SK-N-SH (cell line): Measurements from ENCODE around the gene MYH11. TPM values are rescaled to one million over a fixed set of nuclear protein-coding genes. Genes with fewer than 3 reads are reported as not detected.

Source experiments
- CTCF ChIA-PET: fragments of 300-600, 350-600 bp; formaldehyde crosslinking; extraction: SDS; loops from one replicate; lab custom pipeline; 2021; lab: Yijun Ruan, JAX
- POLR2A ChIA-PET: fragments of 350-600 bp; sonication (Branson Sonifier 250); formaldehyde crosslinking; extraction: SDS; loops from one replicate; lab custom pipeline; 2020; ENCODE audit warnings: antibody characterized with exemption, inconsistent platforms; lab: Yijun Ruan, JAX
- DNase-seq: peaks from one replicate; pipeline ENCODE4 v3.0.0; 2012
- H2AFZ ChIP-seq: fragments of 200-600 bp; sonication (generic); 2 replicates; pipeline ENCODE4 v1.8.1; 2016; ENCODE audit warnings: antibody characterized with exemption, mild to moderate bottlenecking, low read depth
- H3F3A ChIP-seq: fragments of 200-600 bp; sonication (generic); replicated peaks from 2 replicates; pipeline ENCODE3; 2016; ENCODE audit warnings: antibody characterized with exemption, mild to moderate bottlenecking; ENCODE audit not compliant: insufficient read depth
- H3K27ac ChIP-seq, 2 experiments: fragments of 200-500 bp in 1 of 2; fragments of 200-600 bp in 1 of 2; sonication (Bioruptor generic) in 1 of 2; sonication (generic), shearing (Covaris generic) in 1 of 2; 2 replicates each; pipeline versions ENCODE4 v1.5.1 to v1.6.1; 2014 to 2016; ENCODE audit warnings: low read depth in 2 of 2, inconsistent platforms in 1 of 2, low read length in 1 of 2, mild to moderate bottlenecking in 1 of 2, mixed read lengths in 1 of 2
- H3K27me3 ChIP-seq: fragments of 200-600 bp; sonication (generic), shearing (Covaris generic); 2 replicates; pipeline ENCODE4 v1.6.1; 2016; ENCODE audit warnings: mixed run types; ENCODE audit not compliant: insufficient read depth
- H3K36me3 ChIP-seq, 2 experiments: fragments of 200-500 bp in 1 of 2; fragments of 200-600 bp in 1 of 2; sonication (Bioruptor generic) in 1 of 2; sonication (generic) in 1 of 2; replicated peaks in 1 of 2; 2 replicates each; pipeline versions ENCODE3 to v1.5.1; 2014 to 2016; ENCODE audit warnings: low read length in 1 of 2, mild to moderate bottlenecking in 1 of 2; ENCODE audit not compliant: insufficient read depth in 2 of 2, control insufficient read depth in 1 of 2
- H3K4me1 ChIP-seq, 2 experiments: fragments of 200-500 bp in 1 of 2; fragments of 200-600 bp in 1 of 2; sonication (Bioruptor generic) in 1 of 2; sonication (generic), shearing (Covaris generic) in 1 of 2; 2 replicates each; pipeline versions ENCODE4 v1.5.1 to v1.6.1; 2014 to 2016; ENCODE audit warnings: low read depth in 1 of 2, low read length in 1 of 2, mixed run types in 1 of 2; ENCODE audit not compliant: insufficient read depth in 2 of 2, control insufficient read depth in 1 of 2
- H3K4me2 ChIP-seq: fragments of 200-600 bp; sonication (generic), shearing (Covaris generic); 2 replicates; pipeline ENCODE4 v1.6.1; 2017; ENCODE audit warnings: mixed run types
- H3K4me3 ChIP-seq, 2 experiments: fragments of 200-500 bp in 1 of 2; fragments of 200-600 bp in 1 of 2; sonication (Bioruptor generic) in 1 of 2; sonication (generic), shearing (Covaris generic) in 1 of 2; 2 replicates each; pipeline versions ENCODE4 v1.5.1 to v1.8.1; 2014 to 2016; ENCODE audit warnings: low read depth in 2 of 2, inconsistent platforms in 1 of 2, low read length in 1 of 2, mild to moderate bottlenecking in 1 of 2, mixed read lengths in 1 of 2, moderate library complexity in 1 of 2
- H3K79me2 ChIP-seq: fragments of 200-600 bp; sonication (generic); 2 replicates; pipeline ENCODE4 v1.8.1; 2017; ENCODE audit warnings: mild to moderate bottlenecking; ENCODE audit not compliant: insufficient read depth
- H3K9ac ChIP-seq: fragments of 200-600 bp; sonication (generic); 2 replicates; pipeline ENCODE4 v1.6.1; 2017; ENCODE audit warnings: mixed run types
- H3K9me2 ChIP-seq: fragments of 200-600 bp; sonication (generic); 2 replicates; pipeline ENCODE4 v1.6.1; 2017; ENCODE audit warnings: mixed run types
- H3K9me3 ChIP-seq: fragments of 200-600 bp; sonication (generic); 2 replicates; pipeline ENCODE4 v1.6.1; 2017; ENCODE audit warnings: mixed run types, mild to moderate bottlenecking, moderate library complexity
- H4K20me1 ChIP-seq: fragments of 200-600 bp; sonication (generic); 2 replicates; pipeline ENCODE4 v1.6.1; 2017; ENCODE audit warnings: mild to moderate bottlenecking, mixed run types; ENCODE audit not compliant: insufficient read depth
- CHD2 ChIP-seq: fragments of 150-350 bp; IDR thresholded peaks from 2 replicates; pipeline ENCODE4 v1.6.1; 2018; ENCODE audit warnings: low read length; ENCODE audit not compliant: partially characterized antibody
- EP300 ChIP-seq, 2 experiments: IDR thresholded peaks; 2 replicates each; pipeline versions ENCODE4 v1.4.0 to v1.6.1; 2012; ENCODE audit warnings: borderline replicate concordance in 1 of 2, low read depth in 1 of 2, low read length in 1 of 2
- EZH2phosphoT487 ChIP-seq: fragments of 200-600 bp; sonication (generic); IDR thresholded peaks from 2 replicates; pipeline ENCODE4 v1.6.1; 2017; ENCODE audit warnings: low read depth, mixed run types, mild to moderate bottlenecking, antibody characterized with exemption, moderate library complexity, borderline replicate concordance
- FOXJ3 ChIP-seq: sonication (generic); formaldehyde crosslinking; IDR thresholded peaks from 2 replicates; pipeline ENCODE4 v1.5.1; 2020; ENCODE audit warnings: mild to moderate bottlenecking, missing genetic modification reagents
- IRF3 ChIP-seq: fragments of 150-350 bp; IDR thresholded peaks from 2 replicates; pipeline ENCODE4 v1.6.1; 2016; ENCODE audit warnings: mild to moderate bottlenecking, low read depth, low read length
- JUND ChIP-seq: IDR thresholded peaks from 2 replicates; pipeline ENCODE4 v1.4.0; 2012
- MXI1 ChIP-seq: IDR thresholded peaks from 2 replicates; pipeline ENCODE4 v1.6.1; 2012; ENCODE audit warnings: mild to moderate bottlenecking, low read depth, low read length, improper control_type of control experiment
- NRF1 ChIP-seq: IDR thresholded peaks from 2 replicates; pipeline ENCODE4 v1.6.1; 2012; ENCODE audit warnings: low read depth, mild to moderate bottlenecking, low read length
- POLR2AphosphoS5 ChIP-seq: IDR thresholded peaks from 2 replicates; pipeline ENCODE4 v1.6.1; 2012; ENCODE audit warnings: low read depth, low read length
- RCOR1 ChIP-seq: fragments of 150-350 bp; IDR thresholded peaks from 2 replicates; pipeline ENCODE4 v1.6.1; 2017; ENCODE audit warnings: antibody characterized with exemption, low read length
- RFX5 ChIP-seq: IDR thresholded peaks from 2 replicates; pipeline ENCODE4 v1.6.1; 2012; ENCODE audit warnings: mild to moderate bottlenecking, improper control_type of control experiment, low read length
- RXRA ChIP-seq: IDR thresholded peaks from 2 replicates; pipeline ENCODE4 v1.4.0; 2012; ENCODE audit warnings: low read depth, mild to moderate bottlenecking, borderline replicate concordance
- SMC3 ChIP-seq: IDR thresholded peaks from 2 replicates; pipeline ENCODE4 v1.6.1; 2012; ENCODE audit warnings: low read depth, low read length, improper control_type of control experiment
- TCF12 ChIP-seq: IDR thresholded peaks from 2 replicates; pipeline ENCODE4 v1.4.0; 2012
- TEAD4 ChIP-seq: IDR thresholded peaks from 2 replicates; pipeline ENCODE4 v1.4.0; 2012; ENCODE audit warnings: mild to moderate bottlenecking, borderline replicate concordance; ENCODE audit not compliant: insufficient read depth
- YY1 ChIP-seq: IDR thresholded peaks from 2 replicates; pipeline ENCODE4 v1.4.0; 2012; ENCODE audit warnings: low read depth, mild to moderate bottlenecking
- WGBS: methylation state at CpG from one replicate; pipeline ENCODE4 v1.1.6; 2017; ENCODE audit warnings: low lambda C conversion rate; 5-methylcytosine and 5-hydroxymethylcytosine counted together
- polyA plus RNA-seq, 3 experiments: library from polyadenylated mRNA; depleted of rRNA; stranded (reverse); fragments of >200 nt; gene quantifications; 2 replicates each; pipeline ENCODE4 v1.2.3, GENCODE V29; 2012
- TF ChIP-seq, protein P1 (sequence below): fragments of 200-600 bp; sonication (generic); IDR thresholded peaks from 2 replicates; pipeline ENCODE4 v1.6.1; 2017; ENCODE audit warnings: antibody characterized with exemption, mild to moderate bottlenecking, moderate library complexity
- TF ChIP-seq, protein P2 (sequence below): fragments of 150-350 bp; IDR thresholded peaks from 2 replicates; pipeline ENCODE4 v1.6.1; 2017; ENCODE audit warnings: antibody characterized with exemption, low read length, low read depth, borderline replicate concordance

MYH11 gene
- polyA plus RNA-seq, 1 of the 3 experiments (the other 2 are of a cell fraction) = 0.02 TPM

- POLR2A ChIA-PET = no interaction called here
- no peak overlapping the region for H2AFZ ChIP-seq
- H3F3A ChIP-seq = peaks cover 2% of the 10 kb centered on the region
- H3K4me1 ChIP-seq = peaks cover 5 to 7% of the 10 kb centered on the region in 2 experiments; a peak in 2 of 4 replicates
- no peaks in the 10 kb centered on the region for H3K9me2 ChIP-seq
- TF ChIP-seq TEAD4 (no peak), POLR2AphosphoS5 (no peak), RFX5 (no peak), RCOR1 (no peak), MXI1 (no peak), IRF3 (no peak), EP300 (IDR thresholded peaks at IDR 0.05; ENCODE audit: borderline replicate concordance in 1 of 2, low read depth in 1 of 2, low read length in 1 of 2) (no peak), NRF1 (no peak), FOXJ3 (CRISPR knock-in tag) (no peak), TCF12 (no peak), CHD2 (no peak), RXRA (no peak)
- TF ChIP-seq, protein P1, sequence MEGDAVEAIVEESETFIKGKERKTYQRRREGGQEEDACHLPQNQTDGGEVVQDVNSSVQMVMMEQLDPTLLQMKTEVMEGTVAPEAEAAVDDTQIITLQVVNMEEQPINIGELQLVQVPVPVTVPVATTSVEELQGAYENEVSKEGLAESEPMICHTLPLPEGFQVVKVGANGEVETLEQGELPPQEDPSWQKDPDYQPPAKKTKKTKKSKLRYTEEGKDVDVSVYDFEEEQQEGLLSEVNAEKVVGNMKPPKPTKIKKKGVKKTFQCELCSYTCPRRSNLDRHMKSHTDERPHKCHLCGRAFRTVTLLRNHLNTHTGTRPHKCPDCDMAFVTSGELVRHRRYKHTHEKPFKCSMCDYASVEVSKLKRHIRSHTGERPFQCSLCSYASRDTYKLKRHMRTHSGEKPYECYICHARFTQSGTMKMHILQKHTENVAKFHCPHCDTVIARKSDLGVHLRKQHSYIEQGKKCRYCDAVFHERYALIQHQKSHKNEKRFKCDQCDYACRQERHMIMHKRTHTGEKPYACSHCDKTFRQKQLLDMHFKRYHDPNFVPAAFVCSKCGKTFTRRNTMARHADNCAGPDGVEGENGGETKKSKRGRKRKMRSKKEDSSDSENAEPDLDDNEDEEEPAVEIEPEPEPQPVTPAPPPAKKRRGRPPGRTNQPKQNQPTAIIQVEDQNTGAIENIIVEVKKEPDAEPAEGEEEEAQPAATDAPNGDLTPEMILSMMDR = no peak
- H3K27ac ChIP-seq = no peak overlapping the region
- H4K20me1 ChIP-seq = no peaks in the 10 kb centered on the region
- H3K36me3 ChIP-seq = peaks cover 7 to 20% of the 10 kb centered on the region in 2 experiments
- CTCF ChIA-PET = interaction anchor here (1.0 kb wide), 1 partner anchor 11 kb away, joined by 5 read pairs; no protein-coding TSS in a partner anchor
- 14% methylated on average over 1 of the region's 1 CpG for WGBS
- H3K9ac ChIP-seq = no peak overlapping the region
- no peak overlapping the region for H3K4me3 ChIP-seq
- no peak for DNase-seq
- H3K79me2 ChIP-seq = peaks cover 70% of the 10 kb centered on the region
- no peaks in the 10 kb centered on the region for H3K9me3 ChIP-seq
- no peaks in the 10 kb centered on the region for H3K27me3 ChIP-seq
- peak overlapping the region; percentile 2; the same call in 1 of the 2 replicates for H3K4me2 ChIP-seq
Observed at GRCh38 chr16:15886078-15886477, 29.2 kb upstream of the MYH11 start.

- Histone ChIP-seq H3K9ac (no peak overlapping the region), H3K36me3 (peaks cover 7 to 20% of the 10 kb centered on the region in 2 experiments), H4K20me1 (no peaks in the 10 kb centered on the region), H3K9me3 (no peaks in the 10 kb centered on the region), H2AFZ (no peak overlapping the region), H3K79me2 (peaks cover 72% of the 10 kb centered on the region), H3K4me2 (no peak overlapping the region), H3K4me1 (peaks cover 7% of the 10 kb centered on the region in 2 experiments; a peak in 2 of 4 replicates), H3K4me3 (no peak overlapping the region), H3K9me2 (no peaks in the 10 kb centered on the region), H3F3A (peaks cover 7% of the 10 kb centered on the region), H3K27me3 (no peaks in the 10 kb centered on the region), H3K27ac (no peak overlapping the region)
- WGBS = 95% methylated on average over 5 of the region's 5 CpGs
- ChIA-PET POLR2A (no interaction called here), CTCF (no interaction called here)
- no peak for DNase-seq
- TF ChIP-seq RCOR1 = no peak
- no peak for TF ChIP-seq YY1
- no peak for TF ChIP-seq RXRA
- TF ChIP-seq, protein P1 = no peak
- no peak for TF ChIP-seq TEAD4
- TF ChIP-seq RFX5 = no peak
- no peak for TF ChIP-seq TCF12
- no peak for TF ChIP-seq EZH2phosphoT487
- TF ChIP-seq, protein P2, sequence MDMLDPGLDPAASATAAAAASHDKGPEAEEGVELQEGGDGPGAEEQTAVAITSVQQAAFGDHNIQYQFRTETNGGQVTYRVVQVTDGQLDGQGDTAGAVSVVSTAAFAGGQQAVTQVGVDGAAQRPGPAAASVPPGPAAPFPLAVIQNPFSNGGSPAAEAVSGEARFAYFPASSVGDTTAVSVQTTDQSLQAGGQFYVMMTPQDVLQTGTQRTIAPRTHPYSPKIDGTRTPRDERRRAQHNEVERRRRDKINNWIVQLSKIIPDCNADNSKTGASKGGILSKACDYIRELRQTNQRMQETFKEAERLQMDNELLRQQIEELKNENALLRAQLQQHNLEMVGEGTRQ = no peak
- TF ChIP-seq SMC3 = no peak
- TF ChIP-seq NRF1 = no peak
- no peak for TF ChIP-seq JUND
- no peak for TF ChIP-seq EP300 (IDR thresholded peaks at IDR 0.05; ENCODE audit: borderline replicate concordance in 1 of 2, low read depth in 1 of 2, low read length in 1 of 2)
- no peak for TF ChIP-seq IRF3
Observed at GRCh38 chr16:15885560-15886001, 28.8 kb upstream of the MYH11 start.
